ENCODE results near the gene LAYN.

DNA sequence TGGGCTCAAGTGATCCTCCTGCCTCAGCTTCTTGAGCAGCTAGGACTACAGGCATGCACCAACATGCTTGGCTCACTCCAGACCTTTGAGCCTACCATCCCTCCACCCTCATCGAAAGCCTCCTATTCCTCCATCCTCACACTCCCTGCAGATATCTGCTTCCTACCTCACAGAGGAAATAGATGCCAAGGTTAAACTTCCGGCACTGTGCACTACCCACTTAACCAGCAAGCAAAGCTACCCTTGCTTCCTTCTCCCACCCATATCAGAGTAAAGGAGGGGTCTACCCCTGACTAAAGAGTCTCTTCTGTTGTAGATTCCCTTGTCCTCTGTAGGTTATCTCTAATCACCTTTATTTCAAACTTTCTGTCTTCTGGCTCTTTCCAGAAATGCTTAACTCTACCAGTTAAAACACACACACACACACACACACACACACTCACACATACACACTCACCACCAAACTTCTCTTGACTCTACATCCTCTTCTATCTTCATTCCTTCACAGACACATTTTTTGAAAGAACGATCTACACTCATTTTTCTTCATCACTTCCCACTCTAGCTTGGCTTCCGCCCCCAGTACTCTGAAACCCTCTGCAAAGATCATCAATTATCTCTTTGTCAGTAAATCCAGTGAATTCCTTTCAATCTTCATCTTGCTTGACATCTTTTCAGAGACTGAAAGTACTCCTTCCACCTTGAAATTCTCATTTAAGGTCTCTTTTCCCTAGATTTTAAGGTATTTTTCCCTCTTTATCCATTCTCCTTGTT lies 50.9 kb downstream of the LAYN start:
- TF ChIP-seq, protein P1, sequence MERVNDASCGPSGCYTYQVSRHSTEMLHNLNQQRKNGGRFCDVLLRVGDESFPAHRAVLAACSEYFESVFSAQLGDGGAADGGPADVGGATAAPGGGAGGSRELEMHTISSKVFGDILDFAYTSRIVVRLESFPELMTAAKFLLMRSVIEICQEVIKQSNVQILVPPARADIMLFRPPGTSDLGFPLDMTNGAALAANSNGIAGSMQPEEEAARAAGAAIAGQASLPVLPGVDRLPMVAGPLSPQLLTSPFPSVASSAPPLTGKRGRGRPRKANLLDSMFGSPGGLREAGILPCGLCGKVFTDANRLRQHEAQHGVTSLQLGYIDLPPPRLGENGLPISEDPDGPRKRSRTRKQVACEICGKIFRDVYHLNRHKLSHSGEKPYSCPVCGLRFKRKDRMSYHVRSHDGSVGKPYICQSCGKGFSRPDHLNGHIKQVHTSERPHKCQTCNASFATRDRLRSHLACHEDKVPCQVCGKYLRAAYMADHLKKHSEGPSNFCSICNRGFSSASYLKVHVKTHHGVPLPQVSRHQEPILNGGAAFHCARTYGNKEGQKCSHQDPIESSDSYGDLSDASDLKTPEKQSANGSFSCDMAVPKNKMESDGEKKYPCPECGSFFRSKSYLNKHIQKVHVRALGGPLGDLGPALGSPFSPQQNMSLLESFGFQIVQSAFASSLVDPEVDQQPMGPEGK (CRISPR knock-in tag; IDR thresholded peaks at IDR 0.05; ENCODE audit: borderline replicate concordance), result no peak
- TF ChIP-seq, protein P2, sequence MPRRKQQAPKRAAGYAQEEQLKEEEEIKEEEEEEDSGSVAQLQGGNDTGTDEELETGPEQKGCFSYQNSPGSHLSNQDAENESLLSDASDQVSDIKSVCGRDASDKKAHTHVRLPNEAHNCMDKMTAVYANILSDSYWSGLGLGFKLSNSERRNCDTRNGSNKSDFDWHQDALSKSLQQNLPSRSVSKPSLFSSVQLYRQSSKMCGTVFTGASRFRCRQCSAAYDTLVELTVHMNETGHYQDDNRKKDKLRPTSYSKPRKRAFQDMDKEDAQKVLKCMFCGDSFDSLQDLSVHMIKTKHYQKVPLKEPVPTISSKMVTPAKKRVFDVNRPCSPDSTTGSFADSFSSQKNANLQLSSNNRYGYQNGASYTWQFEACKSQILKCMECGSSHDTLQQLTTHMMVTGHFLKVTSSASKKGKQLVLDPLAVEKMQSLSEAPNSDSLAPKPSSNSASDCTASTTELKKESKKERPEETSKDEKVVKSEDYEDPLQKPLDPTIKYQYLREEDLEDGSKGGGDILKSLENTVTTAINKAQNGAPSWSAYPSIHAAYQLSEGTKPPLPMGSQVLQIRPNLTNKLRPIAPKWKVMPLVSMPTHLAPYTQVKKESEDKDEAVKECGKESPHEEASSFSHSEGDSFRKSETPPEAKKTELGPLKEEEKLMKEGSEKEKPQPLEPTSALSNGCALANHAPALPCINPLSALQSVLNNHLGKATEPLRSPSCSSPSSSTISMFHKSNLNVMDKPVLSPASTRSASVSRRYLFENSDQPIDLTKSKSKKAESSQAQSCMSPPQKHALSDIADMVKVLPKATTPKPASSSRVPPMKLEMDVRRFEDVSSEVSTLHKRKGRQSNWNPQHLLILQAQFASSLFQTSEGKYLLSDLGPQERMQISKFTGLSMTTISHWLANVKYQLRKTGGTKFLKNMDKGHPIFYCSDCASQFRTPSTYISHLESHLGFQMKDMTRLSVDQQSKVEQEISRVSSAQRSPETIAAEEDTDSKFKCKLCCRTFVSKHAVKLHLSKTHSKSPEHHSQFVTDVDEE (CRISPR knock-in tag; IDR thresholded peaks at IDR 0.05), result no peak
- TF ChIP-seq TOX (CRISPR knock-in tag; IDR thresholded peaks at IDR 0.05; ENCODE audit: borderline replicate concordance) (no peak), CSDC2 (CRISPR knock-in tag; IDR thresholded peaks at IDR 0.05) (no peak), OSR1 (CRISPR knock-in tag; IDR thresholded peaks at IDR 0.05) (no peak), ZFP30 (CRISPR knock-in tag; IDR thresholded peaks at IDR 0.05) (no peak), RARB (CRISPR knock-in tag; IDR thresholded peaks at IDR 0.05) (no peak), GLIS3 (CRISPR knock-in tag; IDR thresholded peaks at IDR 0.05) (no peak), ZFP3 (CRISPR knock-in tag; IDR thresholded peaks at IDR 0.05) (no peak), BACH2 (CRISPR knock-in tag; IDR thresholded peaks at IDR 0.05; ENCODE audit: borderline replicate concordance) (no peak)
- TF ChIP-seq, protein P3, sequence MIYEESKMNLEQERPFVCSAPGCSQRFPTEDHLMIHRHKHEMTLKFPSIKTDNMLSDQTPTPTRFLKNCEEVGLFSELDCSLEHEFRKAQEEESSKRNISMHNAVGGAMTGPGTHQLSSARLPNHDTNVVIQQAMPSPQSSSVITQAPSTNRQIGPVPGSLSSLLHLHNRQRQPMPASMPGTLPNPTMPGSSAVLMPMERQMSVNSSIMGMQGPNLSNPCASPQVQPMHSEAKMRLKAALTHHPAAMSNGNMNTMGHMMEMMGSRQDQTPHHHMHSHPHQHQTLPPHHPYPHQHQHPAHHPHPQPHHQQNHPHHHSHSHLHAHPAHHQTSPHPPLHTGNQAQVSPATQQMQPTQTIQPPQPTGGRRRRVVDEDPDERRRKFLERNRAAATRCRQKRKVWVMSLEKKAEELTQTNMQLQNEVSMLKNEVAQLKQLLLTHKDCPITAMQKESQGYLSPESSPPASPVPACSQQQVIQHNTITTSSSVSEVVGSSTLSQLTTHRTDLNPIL (CRISPR knock-in tag; IDR thresholded peaks at IDR 0.05; ENCODE audit: low read depth), result no peak
